Keratinocyte (primary cell): ENCODE results near the gene PAM16. TPM values are rescaled to one million over a fixed set of nuclear protein-coding genes. Genes with fewer than 3 reads are reported as not detected.
A peak's percentile ranks its signal among the peaks of the same experiment; 100 is the strongest.

Experiments
- DNase-seq: peaks from one replicate; pipeline ENCODE4 v3.0.0-alpha.2; 2011; ENCODE audit warnings: low read depth, missing footprints, low spot score
- FAIRE-seq: peaks from 2 replicates; lab custom pipeline; 2011; peaks lifted over from hg19 to GRCh38; lab: Jason Lieb, UNC
- H2AFZ ChIP-seq: 2 replicates; pipeline ENCODE4 v1.6.0; 2012; ENCODE audit warnings: low read length, control low read depth, inconsistent platforms; ENCODE audit not compliant: control insufficient read depth
- H3K27ac ChIP-seq: 2 replicates; pipeline ENCODE4 v1.5.1; 2011; ENCODE audit warnings: low read length; ENCODE audit not compliant: control insufficient read depth, insufficient read depth
- H3K27me3 ChIP-seq: 3 replicates; pipeline ENCODE4 v1.6.0; 2011; ENCODE audit warnings: low read length; ENCODE audit not compliant: control insufficient read depth, insufficient read depth; ENCODE audit errors: extremely low read depth
- H3K36me3 ChIP-seq, 2 experiments: 2 replicates in 1 of 2; 3 replicates in 1 of 2; pipeline ENCODE4 v1.5.1; 2011; ENCODE audit warnings: low read length in 2 of 2, mild to moderate bottlenecking in 1 of 2; ENCODE audit not compliant: control insufficient read depth in 2 of 2, insufficient read depth in 2 of 2; ENCODE audit errors: extremely low read depth in 1 of 2
- H3K4me1 ChIP-seq: 3 replicates; pipeline ENCODE4 v1.5.1; 2011; ENCODE audit warnings: low read length; ENCODE audit not compliant: control insufficient read depth, insufficient read depth; ENCODE audit errors: extremely low read depth
- H3K4me2 ChIP-seq: 3 replicates; pipeline ENCODE4 v1.6.0; 2011; ENCODE audit warnings: low read depth, low read length; ENCODE audit not compliant: control insufficient read depth, insufficient read depth; ENCODE audit errors: extremely low read depth
- H3K4me3 ChIP-seq, 3 experiments: fragments of 200-600 bp in 1 of 3; sonication (generic) in 1 of 3; 2 replicates in 2 of 3; 3 replicates in 1 of 3; pipeline ENCODE4 v1.5.1; 2011 to 2016; ENCODE audit warnings: low read length in 3 of 3, mild to moderate bottlenecking in 3 of 3, control low read depth in 2 of 3, inconsistent platforms in 1 of 3, low read depth in 1 of 3, mixed read lengths in 1 of 3, mixed run types in 1 of 3, moderate library complexity in 1 of 3; ENCODE audit not compliant: control insufficient read depth in 2 of 3, insufficient read depth in 2 of 3; ENCODE audit errors: extremely low read depth in 1 of 3
- H3K79me2 ChIP-seq: 2 replicates; pipeline ENCODE4 v1.6.0; 2012; ENCODE audit warnings: low read length; ENCODE audit not compliant: control insufficient read depth, insufficient read depth
- H3K9ac ChIP-seq: 3 replicates; pipeline ENCODE4 v1.6.0; 2011; ENCODE audit warnings: low read length; ENCODE audit not compliant: control insufficient read depth, insufficient read depth; ENCODE audit errors: extremely low read depth
- H3K9me1 ChIP-seq: 3 replicates; pipeline ENCODE4 v1.6.0; 2011; ENCODE audit warnings: low read length; ENCODE audit not compliant: control insufficient read depth, insufficient read depth; ENCODE audit errors: extremely low read depth
- H3K9me3 ChIP-seq: 2 replicates; pipeline ENCODE4 v1.5.1; 2012; ENCODE audit warnings: low read depth, low read length; ENCODE audit not compliant: control insufficient read depth
- H4K20me1 ChIP-seq: 3 replicates; pipeline ENCODE4 v1.6.0; 2011; ENCODE audit warnings: low read length; ENCODE audit not compliant: control insufficient read depth, insufficient read depth; ENCODE audit errors: extremely low read depth
- CTCF ChIP-seq, 3 experiments: IDR thresholded peaks in 1 of 3; conservative IDR thresholded peaks in 1 of 3; optimal IDR thresholded peaks in 1 of 3; 2 replicates in 2 of 3; 3 replicates in 1 of 3; pipeline versions ENCODE3 to v1.5.1; 2011; ENCODE audit warnings: low read length in 3 of 3, mild to moderate bottlenecking in 3 of 3, moderate library complexity in 2 of 3, control low read depth in 1 of 3, inconsistent platforms in 1 of 3; ENCODE audit not compliant: insufficient read depth in 2 of 3; ENCODE audit errors: extremely low read depth in 1 of 3
- EZH2 ChIP-seq: IDR thresholded peaks from one replicate; pipeline ENCODE4 v1.6.1; 2012; ENCODE audit warnings: inconsistent platforms, mild to moderate bottlenecking, low read length, moderate library complexity
- dilution Hi-C: fragments of 300-500 bp; cut with MboI; formaldehyde crosslinking; loops from one replicate; pipeline ENCODE4 v1.7.0; 2020; ENCODE audit warnings: low sequenced_read_pairs; ENCODE audit not compliant: extremely low pct_ligation_motif_present
- polyA plus RNA-seq, 5 experiments: library from polyadenylated mRNA; depleted of rRNA in 3 of 5; stranded (reverse) in 3 of 5; stranded (forward) in 1 of 5; unstranded in 1 of 5; fragments of >200 nt; gene quantifications; 1 replicate in 1 of 5; 2 replicates in 3 of 5; 3 replicates in 1 of 5; pipeline versions ENCODE4 v1.2.1 to v1.2.3, GENCODE V29; 2011 to 2012; ENCODE audit warnings: missing spikeins in 2 of 5, low read depth in 1 of 5, low replicate concordance in 1 of 5

PAM16 gene
- polyA plus RNA-seq, 1 donor (not counting 4 experiments of a cell fraction or from before 2014, with no cell fraction given) = 32.7 TPM

- Histone ChIP-seq H3K9ac (peak within 1 kb of the TSS; percentile 44), H3K27ac (no peak within 1 kb of the TSS), H3K9me3 (no peaks in the 10 kb centered on the region), H3K9me1 (peaks cover 3% of the 10 kb centered on the region), H3K79me2 (no peaks in the 10 kb centered on the region), H3K4me3 (peak within 1 kb of the TSS; percentile 35 to 65 (median 56)), H3K4me2 (peak within 1 kb of the TSS; percentile 80), H3K36me3 (no peaks in the 10 kb centered on the region), H3K27me3 (no peaks in the 10 kb centered on the region), H2AFZ (no peak within 1 kb of the TSS), H4K20me1 (peaks cover 3% of the 10 kb centered on the region), H3K4me1 (peaks cover 37% of the 10 kb centered on the region)
- DNase-seq (no peak), FAIRE-seq (no peak)
- dilution Hi-C loops = no loop called here
- TF ChIP-seq EZH2 (no peak), CTCF (optimal IDR thresholded peaks at IDR 0.05 in 1 of 3, IDR thresholded peaks at IDR 0.05 in 1 of 3, conservative IDR thresholded peaks at IDR 0.05 in 1 of 3; ENCODE audit: extremely low read depth in 1 of 3, insufficient read depth in 2 of 3, low read length in 3 of 3) (no peak)
Measured at GRCh38 chr16:4371357-4372000, 20.4 kb upstream of the PAM16 start, which contains the start of gene VASN. TSS of gene VASN (plus strand) at chr16:4371848. CDS start at chr16:4380878, 9,030 bp downstream.

- no peak overlapping the region for H3K9ac ChIP-seq
- no peaks in the 10 kb centered on the region for H3K9me3 ChIP-seq
- dilution Hi-C loops = no loop called here
- no peaks in the 10 kb centered on the region for H3K79me2 ChIP-seq
- peaks cover 3% of the 10 kb centered on the region for H4K20me1 ChIP-seq
- H2AFZ ChIP-seq = no peak overlapping the region
- no peaks in the 10 kb centered on the region for H3K27me3 ChIP-seq
- no peak for FAIRE-seq
- H3K36me3 ChIP-seq = no peaks in the 10 kb centered on the region
- no peak overlapping the region for H3K4me3 ChIP-seq
- no peak overlapping the region for H3K27ac ChIP-seq
- TF ChIP-seq CTCF (optimal IDR thresholded peaks at IDR 0.05 in 1 of 3, IDR thresholded peaks at IDR 0.05 in 1 of 3, conservative IDR thresholded peaks at IDR 0.05 in 1 of 3; ENCODE audit: extremely low read depth in 1 of 3, insufficient read depth in 2 of 3, low read length in 3 of 3) (no peak), EZH2 (no peak)
- peaks cover 37% of the 10 kb centered on the region for H3K4me1 ChIP-seq
- H3K4me2 ChIP-seq = no peak overlapping the region
- no peak for DNase-seq
- peaks cover 3% of the 10 kb centered on the region for H3K9me1 ChIP-seq
Measured at GRCh38 chr16:4370570-4371356, 19.6 kb upstream of the PAM16 start.
